WTC11 (cell line): ENCODE measurements around the gene ZFP92. TPM values are rescaled to one million over a fixed set of nuclear protein-coding genes. Genes with fewer than 3 reads are reported as not detected.

ENCODE experiments used
- ATAC-seq: fragments of 200-7000 bp; cut with Tn5 transposase; 2 replicates; pipeline ENCODE4 v1.10.0; 2021; ENCODE audit warnings: mild to moderate bottlenecking, moderate library complexity
- CTCF ChIA-PET: fragments of 300-600 bp; sonication (Branson Sonifier 250); formaldehyde crosslinking; loops from one replicate; lab custom pipeline; 2021; ENCODE audit warnings: antibody characterized with exemption; lab: Charles Lee
- POLR2A ChIA-PET: fragments of 350-600 bp; sonication (Branson Sonifier 250); formaldehyde crosslinking; loops from one replicate; lab custom pipeline; 2021; ENCODE audit warnings: antibody characterized with exemption; lab: Charles Lee
- DNase-seq: peaks from one replicate; pipeline ENCODE4 v3.0.0; 2021; ENCODE audit warnings: low spot score
- H3K27ac Mint-ChIP-seq: 2 replicates; pipeline ENCODE4 v1.8.0; 2021; ENCODE audit warnings: mixed read lengths
- H3K27me3 Mint-ChIP-seq: 2 replicates; pipeline ENCODE4 v1.8.0; 2021; ENCODE audit warnings: low read depth, mild to moderate bottlenecking, moderate library complexity, mixed read lengths
- H3K36me3 Mint-ChIP-seq: 2 replicates; pipeline ENCODE4 v1.8.0; 2021; ENCODE audit warnings: mixed read lengths
- H3K4me1 Mint-ChIP-seq: 2 replicates; pipeline ENCODE4 v1.8.0; 2022; ENCODE audit warnings: mixed read lengths
- H3K4me3 Mint-ChIP-seq: 2 replicates; pipeline ENCODE4 v1.8.0; 2021; ENCODE audit warnings: mild to moderate bottlenecking, moderate library complexity, mixed read lengths
- H3K9me3 Mint-ChIP-seq: 2 replicates; pipeline ENCODE4 v1.8.0; 2021; ENCODE audit warnings: mixed read lengths
- AFF4 ChIP-seq: sonication (generic); formaldehyde crosslinking; IDR thresholded peaks from 2 replicates; pipeline ENCODE4 v1.8.1; 2023; ENCODE audit warnings: mild to moderate bottlenecking, missing genetic modification reagents, borderline replicate concordance
- AR ChIP-seq: fragments of 250-450 bp; sonication (Bioruptor Pico); IDR thresholded peaks from 2 replicates; pipeline ENCODE4 v1.9.0; 2021; ENCODE audit warnings: mild to moderate bottlenecking
- CDX4 ChIP-seq: fragments of 250-450 bp; sonication (Bioruptor Pico); IDR thresholded peaks from 2 replicates; pipeline ENCODE4 v1.9.0; 2021; ENCODE audit warnings: moderate library complexity, mild to moderate bottlenecking, inconsistent platforms, borderline replicate concordance
- ESRRA ChIP-seq: sonication (generic); formaldehyde crosslinking; IDR thresholded peaks from 2 replicates; pipeline ENCODE4 v1.8.1; 2022; ENCODE audit warnings: mild to moderate bottlenecking, missing genetic modification reagents, borderline replicate concordance
- JUN ChIP-seq: sonication (generic); formaldehyde crosslinking; IDR thresholded peaks from 2 replicates; pipeline ENCODE4 v1.8.0; 2023; ENCODE audit warnings: mild to moderate bottlenecking, missing genetic modification reagents
- KAT7 ChIP-seq: sonication (generic); formaldehyde crosslinking; IDR thresholded peaks from 2 replicates; pipeline ENCODE4 v1.8.1; 2023; ENCODE audit warnings: missing genetic modification reagents, mild to moderate bottlenecking, borderline replicate concordance
- MLX ChIP-seq: sonication (generic); formaldehyde crosslinking; IDR thresholded peaks from 2 replicates; pipeline ENCODE4 v1.8.1; 2023; ENCODE audit warnings: mild to moderate bottlenecking, missing genetic modification reagents, moderate library complexity
- MYBL2 ChIP-seq: sonication (generic); formaldehyde crosslinking; IDR thresholded peaks from 2 replicates; pipeline ENCODE4 v1.8.1; 2023; ENCODE audit warnings: mild to moderate bottlenecking, moderate library complexity, missing genetic modification reagents
- NFATC4 ChIP-seq: fragments of 250-450 bp; sonication (Bioruptor Pico); IDR thresholded peaks from 2 replicates; pipeline ENCODE4 v1.9.0; 2021; ENCODE audit warnings: mild to moderate bottlenecking
- NFYB ChIP-seq: sonication (generic); formaldehyde crosslinking; conservative IDR thresholded peaks from 2 replicates; pipeline ENCODE4 v1.8.0; 2022; ENCODE audit warnings: low read depth, missing genetic modification reagents
- RORB ChIP-seq: fragments of 250-450 bp; sonication (Bioruptor Pico); IDR thresholded peaks from 2 replicates; pipeline ENCODE4 v1.9.0; 2021; ENCODE audit warnings: mild to moderate bottlenecking
- TEAD4 ChIP-seq: sonication (generic); formaldehyde crosslinking; IDR thresholded peaks from 2 replicates; pipeline ENCODE4 v1.8.0; 2022; ENCODE audit warnings: mild to moderate bottlenecking, missing genetic modification reagents
- ZNF121 ChIP-seq: sonication (generic); formaldehyde crosslinking; IDR thresholded peaks from 2 replicates; pipeline ENCODE4 v1.8.0; 2023; ENCODE audit warnings: missing genetic modification reagents
- ZNF263 ChIP-seq: sonication (generic); formaldehyde crosslinking; IDR thresholded peaks from 2 replicates; pipeline ENCODE4 v1.8.1; 2022; ENCODE audit warnings: low read depth, mild to moderate bottlenecking, moderate library complexity, missing genetic modification reagents
- ZNF396 ChIP-seq: fragments of 250-450 bp; sonication (Bioruptor Pico); IDR thresholded peaks from 2 replicates; pipeline ENCODE4 v1.8.0; 2021; ENCODE audit warnings: mild to moderate bottlenecking, moderate library complexity, borderline replicate concordance
- total RNA-seq: library from RNA; stranded (reverse); gene quantifications from 3 replicates; pipeline ENCODE4 v1.2.3, GENCODE V29; 2021
- TF ChIP-seq, protein P1 (sequence below): sonication (generic); formaldehyde crosslinking; conservative IDR thresholded peaks from 2 replicates; pipeline ENCODE4 v1.8.1; 2023; ENCODE audit warnings: mild to moderate bottlenecking, low read depth, missing genetic modification reagents, moderate library complexity
- TF ChIP-seq, protein P2 (sequence below): sonication (generic); formaldehyde crosslinking; IDR thresholded peaks from 2 replicates; pipeline ENCODE4 v1.8.1; 2023; ENCODE audit warnings: mild to moderate bottlenecking, moderate library complexity, missing genetic modification reagents
- TF ChIP-seq, protein P3 (sequence below): sonication (generic); formaldehyde crosslinking; IDR thresholded peaks from 2 replicates; pipeline ENCODE4 v1.8.0; 2022; ENCODE audit warnings: missing genetic modification reagents

Gene ZFP92
- total RNA-seq, 1 experiment from 2014 or later: 0.31 TPM

DNA sequence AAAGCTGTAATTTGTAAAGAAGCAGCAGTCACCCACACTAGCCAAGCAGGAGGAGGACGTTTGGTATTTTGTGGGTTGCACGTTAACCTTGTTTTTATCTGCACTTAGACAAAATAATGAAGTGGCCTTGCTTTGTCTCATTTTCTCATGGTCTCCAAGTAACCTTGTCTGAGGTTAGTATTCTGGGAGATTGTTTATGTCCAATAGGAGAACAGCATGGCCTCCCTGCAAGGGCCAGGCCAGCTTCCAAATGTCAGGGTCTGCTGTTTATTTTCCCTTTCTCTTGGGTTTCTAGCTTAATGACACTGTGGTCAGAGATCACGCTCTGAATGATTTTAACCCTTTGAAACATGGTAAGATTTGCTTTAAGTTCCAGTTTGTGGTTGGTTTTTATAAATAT is 40.0 kb upstream of the ZFP92 start (continued):
- TF ChIP-seq, protein P1, sequence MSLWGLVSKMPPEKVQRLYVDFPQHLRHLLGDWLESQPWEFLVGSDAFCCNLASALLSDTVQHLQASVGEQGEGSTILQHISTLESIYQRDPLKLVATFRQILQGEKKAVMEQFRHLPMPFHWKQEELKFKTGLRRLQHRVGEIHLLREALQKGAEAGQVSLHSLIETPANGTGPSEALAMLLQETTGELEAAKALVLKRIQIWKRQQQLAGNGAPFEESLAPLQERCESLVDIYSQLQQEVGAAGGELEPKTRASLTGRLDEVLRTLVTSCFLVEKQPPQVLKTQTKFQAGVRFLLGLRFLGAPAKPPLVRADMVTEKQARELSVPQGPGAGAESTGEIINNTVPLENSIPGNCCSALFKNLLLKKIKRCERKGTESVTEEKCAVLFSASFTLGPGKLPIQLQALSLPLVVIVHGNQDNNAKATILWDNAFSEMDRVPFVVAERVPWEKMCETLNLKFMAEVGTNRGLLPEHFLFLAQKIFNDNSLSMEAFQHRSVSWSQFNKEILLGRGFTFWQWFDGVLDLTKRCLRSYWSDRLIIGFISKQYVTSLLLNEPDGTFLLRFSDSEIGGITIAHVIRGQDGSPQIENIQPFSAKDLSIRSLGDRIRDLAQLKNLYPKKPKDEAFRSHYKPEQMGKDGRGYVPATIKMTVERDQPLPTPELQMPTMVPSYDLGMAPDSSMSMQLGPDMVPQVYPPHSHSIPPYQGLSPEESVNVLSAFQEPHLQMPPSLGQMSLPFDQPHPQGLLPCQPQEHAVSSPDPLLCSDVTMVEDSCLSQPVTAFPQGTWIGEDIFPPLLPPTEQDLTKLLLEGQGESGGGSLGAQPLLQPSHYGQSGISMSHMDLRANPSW (CRISPR knock-in tag): no peak
- TF ChIP-seq NFATC4 (CRISPR knock-in tag) (no peak), KAT7 (CRISPR knock-in tag) (no peak), ZNF263 (no peak), MYBL2 (CRISPR knock-in tag) (no peak), ZNF396 (no peak), RORB (no peak), AR (CRISPR knock-in tag) (no peak)

DNA sequence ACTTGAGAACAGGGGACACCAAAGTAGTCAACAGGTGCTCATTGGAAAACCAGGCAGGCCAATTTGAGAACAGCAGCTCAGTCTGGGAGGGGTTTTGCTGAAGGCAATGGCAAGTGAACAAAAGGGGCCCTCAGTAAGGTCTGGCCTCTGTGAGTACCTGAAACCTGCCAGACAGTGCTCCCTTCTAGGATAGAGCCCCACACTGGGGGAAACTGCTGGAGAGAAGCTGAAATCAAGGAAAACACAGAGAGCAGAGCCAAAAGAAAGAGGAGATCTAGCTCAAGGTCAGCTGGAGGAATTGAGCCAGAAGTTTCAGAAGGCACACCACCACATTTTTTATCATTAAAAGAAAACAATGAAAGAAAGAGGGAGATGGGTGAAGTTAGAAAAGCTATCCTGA is 38.3 kb upstream of the ZFP92 start:
- DNase-seq: no peak
- TF ChIP-seq, protein P1 (CRISPR knock-in tag): no peak
- TF ChIP-seq, protein P2, sequence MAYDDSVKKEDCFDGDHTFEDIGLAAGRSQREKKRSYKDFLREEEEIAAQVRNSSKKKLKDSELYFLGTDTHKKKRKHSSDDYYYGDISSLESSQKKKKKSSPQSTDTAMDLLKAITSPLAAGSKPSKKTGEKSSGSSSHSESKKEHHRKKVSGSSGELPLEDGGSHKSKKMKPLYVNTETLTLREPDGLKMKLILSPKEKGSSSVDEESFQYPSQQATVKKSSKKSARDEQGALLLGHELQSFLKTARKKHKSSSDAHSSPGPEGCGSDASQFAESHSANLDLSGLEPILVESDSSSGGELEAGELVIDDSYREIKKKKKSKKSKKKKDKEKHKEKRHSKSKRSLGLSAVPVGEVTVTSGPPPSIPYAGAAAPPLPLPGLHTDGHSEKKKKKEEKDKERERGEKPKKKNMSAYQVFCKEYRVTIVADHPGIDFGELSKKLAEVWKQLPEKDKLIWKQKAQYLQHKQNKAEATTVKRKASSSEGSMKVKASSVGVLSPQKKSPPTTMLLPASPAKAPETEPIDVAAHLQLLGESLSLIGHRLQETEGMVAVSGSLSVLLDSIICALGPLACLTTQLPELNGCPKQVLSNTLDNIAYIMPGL: no peak
- TF ChIP-seq CDX4 (CRISPR knock-in tag): no peak
- no peak for TF ChIP-seq MLX
- no peak for TF ChIP-seq NFYB (CRISPR knock-in tag)
- TF ChIP-seq, protein P3, sequence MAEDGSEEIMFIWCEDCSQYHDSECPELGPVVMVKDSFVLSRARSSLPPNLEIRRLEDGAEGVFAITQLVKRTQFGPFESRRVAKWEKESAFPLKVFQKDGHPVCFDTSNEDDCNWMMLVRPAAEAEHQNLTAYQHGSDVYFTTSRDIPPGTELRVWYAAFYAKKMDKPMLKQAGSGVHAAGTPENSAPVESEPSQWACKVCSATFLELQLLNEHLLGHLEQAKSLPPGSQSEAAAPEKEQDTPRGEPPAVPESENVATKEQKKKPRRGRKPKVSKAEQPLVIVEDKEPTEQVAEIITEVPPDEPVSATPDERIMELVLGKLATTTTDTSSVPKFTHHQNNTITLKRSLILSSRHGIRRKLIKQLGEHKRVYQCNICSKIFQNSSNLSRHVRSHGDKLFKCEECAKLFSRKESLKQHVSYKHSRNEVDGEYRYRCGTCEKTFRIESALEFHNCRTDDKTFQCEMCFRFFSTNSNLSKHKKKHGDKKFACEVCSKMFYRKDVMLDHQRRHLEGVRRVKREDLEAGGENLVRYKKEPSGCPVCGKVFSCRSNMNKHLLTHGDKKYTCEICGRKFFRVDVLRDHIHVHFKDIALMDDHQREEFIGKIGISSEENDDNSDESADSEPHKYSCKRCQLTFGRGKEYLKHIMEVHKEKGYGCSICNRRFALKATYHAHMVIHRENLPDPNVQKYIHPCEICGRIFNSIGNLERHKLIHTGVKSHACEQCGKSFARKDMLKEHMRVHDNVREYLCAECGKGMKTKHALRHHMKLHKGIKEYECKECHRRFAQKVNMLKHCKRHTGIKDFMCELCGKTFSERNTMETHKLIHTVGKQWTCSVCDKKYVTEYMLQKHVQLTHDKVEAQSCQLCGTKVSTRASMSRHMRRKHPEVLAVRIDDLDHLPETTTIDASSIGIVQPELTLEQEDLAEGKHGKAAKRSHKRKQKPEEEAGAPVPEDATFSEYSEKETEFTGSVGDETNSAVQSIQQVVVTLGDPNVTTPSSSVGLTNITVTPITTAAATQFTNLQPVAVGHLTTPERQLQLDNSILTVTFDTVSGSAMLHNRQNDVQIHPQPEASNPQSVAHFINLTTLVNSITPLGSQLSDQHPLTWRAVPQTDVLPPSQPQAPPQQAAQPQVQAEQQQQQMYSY (CRISPR knock-in tag): no peak
- TF ChIP-seq ESRRA (CRISPR knock-in tag): no peak
- no peak for TF ChIP-seq TEAD4 (CRISPR knock-in tag)
- no peak for TF ChIP-seq JUN (CRISPR knock-in tag)
- no peak for TF ChIP-seq AFF4 (CRISPR knock-in tag)
- no peak for TF ChIP-seq ZNF121 (CRISPR knock-in tag)

More for the DNA sequence above, 38.3 kb upstream of the ZFP92 start:
- ChIA-PET CTCF (no interaction called here), POLR2A (no interaction called here)
- ATAC-seq: no peak
- Mint-ChIP-seq H3K4me3 (no peak overlapping the region), H3K9me3 (peaks cover 14% of the 10 kb centered on the region), H3K36me3 (no peaks in the 10 kb centered on the region), H3K27me3 (no peaks in the 10 kb centered on the region), H3K27ac (no peak overlapping the region), H3K4me1 (no peaks in the 10 kb centered on the region)
